Neutrophil (primary cell): ENCODE measurements around the gene EXOC6B.

Experiments used
- H3K27ac ChIP-seq: fragments of 200-600 bp; sonication (generic); 2 replicates; pipeline ENCODE4 v1.5.1; 2016; ENCODE audit warnings: mild to moderate bottlenecking, moderate library complexity
- H3K27me3 ChIP-seq: fragments of 200-600 bp; sonication (generic); 2 replicates; pipeline ENCODE4 v1.6.0; 2016; ENCODE audit warnings: mild to moderate bottlenecking
- H3K36me3 ChIP-seq: fragments of 200-600 bp; sonication (generic); 2 replicates; pipeline ENCODE4 v1.5.1; 2017
- H3K4me1 ChIP-seq, 2 experiments: fragments of 200-600 bp in 1 of 2; sonication (generic) in 1 of 2; 1 replicate in 1 of 2; 2 replicates in 1 of 2; pipeline versions ENCODE4 v1.5.1 to v1.6.1; 2013 to 2016; ENCODE audit warnings: low read depth in 1 of 2, low read length in 1 of 2, mild to moderate bottlenecking in 1 of 2, moderate library complexity in 1 of 2; ENCODE audit not compliant: control insufficient read depth in 1 of 2, insufficient read depth in 1 of 2
- H3K4me3 ChIP-seq, 2 experiments: fragments of 200-600 bp in 1 of 2; sonication (generic) in 1 of 2; 1 replicate in 1 of 2; 2 replicates in 1 of 2; pipeline ENCODE4 v1.5.1; 2013 to 2016; ENCODE audit warnings: low read depth in 1 of 2, low read length in 1 of 2, mild to moderate bottlenecking in 1 of 2, moderate library complexity in 1 of 2
- H3K9me3 ChIP-seq: fragments of 200-600 bp; sonication (generic); 2 replicates; pipeline ENCODE4 v1.5.1; 2016
- CTCF ChIP-seq: fragments of 200-600 bp; sonication (generic); IDR thresholded peaks from 2 replicates; pipeline ENCODE4 v1.5.1; 2016; ENCODE audit warnings: antibody characterized with exemption

The EXOC6B gene

GRCh38 chr2:72837171-72837570 is 11.3 kb upstream of the EXOC6B start:
- no peaks in the 10 kb centered on the region for H3K9me3 ChIP-seq
- H3K27me3 ChIP-seq, result peaks cover 43% of the 10 kb centered on the region
- no peak overlapping the region for H3K4me3 ChIP-seq
- TF ChIP-seq CTCF, result no peak
- H3K4me1 ChIP-seq, result no peaks in the 10 kb centered on the region
- H3K36me3 ChIP-seq, result no peaks in the 10 kb centered on the region
- no peak overlapping the region for H3K27ac ChIP-seq

- H3K9me3 ChIP-seq, result no peaks in the 10 kb centered on the region
- H3K4me1 ChIP-seq, result no peaks in the 10 kb centered on the region
- H3K36me3 ChIP-seq, result no peaks in the 10 kb centered on the region
- peaks cover 52% of the 10 kb centered on the region for H3K27me3 ChIP-seq
- no peak overlapping the region for H3K4me3 ChIP-seq
- no peak for TF ChIP-seq CTCF
- no peak overlapping the region for H3K27ac ChIP-seq
Observed at GRCh38 chr2:72835403-72835802, 9.6 kb upstream of the EXOC6B start.

GRCh38 chr2:72834596-72834995 is 8.8 kb upstream of the EXOC6B start:
- Histone ChIP-seq H3K4me1 (no peaks in the 10 kb centered on the region), H3K36me3 (no peaks in the 10 kb centered on the region), H3K27me3 (peaks cover 60% of the 10 kb centered on the region), H3K9me3 (no peaks in the 10 kb centered on the region), H3K4me3 (no peak overlapping the region), H3K27ac (no peak overlapping the region)
- TF ChIP-seq CTCF, result no peak

DNA sequence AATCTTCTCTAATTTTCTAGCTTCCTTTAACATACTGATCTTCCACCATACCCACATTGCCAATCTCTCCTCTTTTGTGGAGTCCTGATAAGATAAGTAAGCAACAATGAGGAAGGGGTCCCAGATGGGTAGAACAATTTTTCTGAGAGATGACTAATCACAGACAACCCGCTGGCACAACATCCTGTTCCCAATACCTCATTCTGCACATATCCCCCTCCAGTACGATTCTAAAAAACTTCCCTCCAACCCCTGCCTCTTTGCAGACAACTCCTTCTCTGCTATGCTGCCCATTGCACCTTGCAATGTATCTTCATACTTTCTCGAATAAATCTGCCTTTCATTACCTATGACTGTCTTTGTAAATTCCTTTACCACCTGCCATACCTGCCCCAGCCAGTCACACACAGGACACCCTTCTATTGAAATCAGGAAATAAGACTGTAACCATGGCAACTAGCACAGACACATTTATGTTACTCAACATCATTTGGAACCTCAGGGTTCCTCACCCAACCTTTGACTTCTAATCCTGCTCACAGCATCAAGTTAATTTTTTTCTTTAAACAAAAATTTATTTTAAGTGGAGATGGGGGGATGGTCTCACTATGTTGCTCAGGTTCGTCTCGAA is 7.4 kb upstream of the EXOC6B start:
- no peaks in the 10 kb centered on the region for H3K4me1 ChIP-seq
- no peak for TF ChIP-seq CTCF
- no peaks in the 10 kb centered on the region for H3K36me3 ChIP-seq
- no peak overlapping the region for H3K4me3 ChIP-seq
- no peaks in the 10 kb centered on the region for H3K9me3 ChIP-seq
- H3K27ac ChIP-seq, result no peak overlapping the region
- H3K27me3 ChIP-seq, result peaks cover 73% of the 10 kb centered on the region

DNA sequence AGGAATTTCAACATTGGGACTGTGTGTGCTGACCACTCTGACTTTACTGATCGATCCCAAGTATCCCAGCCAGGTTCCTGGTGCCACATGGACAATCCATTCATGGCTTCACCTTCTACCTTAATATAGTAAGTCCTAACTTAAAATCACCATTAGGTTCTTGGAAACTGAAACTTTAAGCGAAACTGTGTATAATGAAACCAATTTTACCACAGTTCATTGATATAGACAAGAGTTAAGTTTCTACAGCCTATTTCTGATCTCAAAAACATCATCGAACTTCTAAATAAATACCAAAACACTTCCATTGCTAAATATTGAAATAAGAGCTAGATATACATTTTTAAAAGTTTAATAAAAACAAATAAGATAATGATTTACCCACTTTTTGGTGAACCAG is 4.4 kb upstream of the EXOC6B start:
- Histone ChIP-seq H3K9me3 (no peaks in the 10 kb centered on the region), H3K4me3 (no peak overlapping the region), H3K27me3 (peaks cover 92% of the 10 kb centered on the region), H3K4me1 (peaks cover 3 to 6% of the 10 kb centered on the region in 2 experiments), H3K27ac (no peak overlapping the region), H3K36me3 (no peaks in the 10 kb centered on the region)
- TF ChIP-seq CTCF, result no peak
